Measurements from ENCODE around the gene NAV2.

GRCh38 chr11:19947537-19948114 is 235.0 kb downstream of the NAV2 start:
- TF ChIP-seq CTCF (IDR thresholded peaks at IDR 0.05) (no peak), EP300 (IDR thresholded peaks at IDR 0.05) (no peak), POLR2AphosphoS5 (IDR thresholded peaks at IDR 0.05) (no peak), POLR2A (IDR thresholded peaks at IDR 0.05) (no peak)
